ENCODE measurements around the gene TBX5. TPM values are rescaled to one million over a fixed set of nuclear protein-coding genes. Genes with fewer than 3 reads are reported as not detected.
"Not testable (repeated sequence)": the region's sequence is repeated elsewhere in the genome, so short reads cannot be mapped to it uniquely, and the experiment has no call there.

Gene TBX5
- total and polyA plus RNA-seq, 9 of the 15 experiments (the other 6 are each of a cell fraction or from before 2014, with no cell fraction given): not detected

- BruUV-seq (replicated peaks): no TSS peak
- H3K9me3 ChIP-seq (replicated peaks; ENCODE audit: control insufficient read depth, insufficient read depth, low read depth, low read length): no peaks in the 10 kb centered on the region
- ATAC-seq (peak; percentile 39; the same call in 2 of the 3 replicates), FAIRE-seq (no peak), DNase-seq (ENCODE audit: extremely low read depth in 1 of 4, low spot score in 3 of 4) (no peak)
- intact Hi-C loops (cut with micrococcal nuclease): no loop called here
- no peak overlapping the region for H3K4me2 ChIP-seq (ENCODE audit: insufficient read depth, low read length)
- no peaks in the 10 kb centered on the region for H4K20me1 ChIP-seq (replicated peaks; ENCODE audit: control insufficient read depth, insufficient read depth, low read length)
- H3K4me1 ChIP-seq (replicated peaks in 1 of 2; ENCODE audit: control insufficient read depth in 2 of 2, insufficient read depth in 2 of 2, low read length in 2 of 2): peaks cover 0 to 4% of the 10 kb centered on the region in 2 experiments; a peak in 1 of 5 replicates
- H3K9me1 ChIP-seq (ENCODE audit: control insufficient read depth, insufficient read depth, low read length): no peaks in the 10 kb centered on the region
- H2AFZ ChIP-seq (ENCODE audit: low read depth, low read length): no peak overlapping the region
- peak; percentile 87 for TF ChIP-seq NFIX (CRISPR knock-in tag; IDR thresholded peaks at IDR 0.05; ENCODE audit: low read depth)
- TF ChIP-seq STAG1 (CRISPR knock-in tag; IDR thresholded peaks at IDR 0.05; ENCODE audit: borderline replicate concordance): no peak
- no peak for TF ChIP-seq ZNF143 (CRISPR knock-in tag; IDR thresholded peaks at IDR 0.05)
- no peak for TF ChIP-seq HMBOX1 (IDR thresholded peaks at IDR 0.05)
- no peak for TF ChIP-seq ATF1 (CRISPR knock-in tag; IDR thresholded peaks at IDR 0.05)
- no peak for TF ChIP-seq ATF1 (tag; IDR thresholded peaks at IDR 0.05)
- TF ChIP-seq CTCF (IDR thresholded peaks at IDR 0.05 in 2 of 3, conservative IDR thresholded peaks at IDR 0.05 in 1 of 3; ENCODE audit: insufficient read depth in 2 of 3, low read depth in 1 of 3, low read length in 3 of 3): peak; percentile 30 to 60 (median 33); a peak in 5 of 6 replicates
- peak; percentile 94 for TF ChIP-seq NFIC (IDR thresholded peaks at IDR 0.05)
- no peak for TF ChIP-seq CHCHD3 (CRISPR knock-in tag; IDR thresholded peaks at IDR 0.05)
- POLR2A ChIA-PET: interaction anchor here (1.0 kb wide), 1 partner anchor 18 kb away, joined by 3 read pairs; no protein-coding TSS in a partner anchor
- H3K4me3 ChIP-seq: no peak overlapping the region
- in situ Hi-C loops (cut with MboI): no loop called here
- CTCF ChIA-PET (ENCODE audit: low intra/inter-chr PET ratio): no interaction called here
- no peaks in the 10 kb centered on the region for H3K36me3 ChIP-seq (ENCODE audit: control insufficient read depth, insufficient read depth, low read length)
- H3K79me2 ChIP-seq (ENCODE audit: control insufficient read depth, insufficient read depth, low read length): no peaks in the 10 kb centered on the region
- H3K27ac ChIP-seq (ENCODE audit: extremely low read depth, low read depth, low read length): no peak overlapping the region
- peaks cover 0 to 4% of the 10 kb centered on the region in 2 experiments; a peak in 1 of 5 replicates for H3K27me3 ChIP-seq (ENCODE audit: control insufficient read depth in 2 of 2, insufficient read depth in 2 of 2, low read length in 2 of 2)
- H3K9ac ChIP-seq (ENCODE audit: insufficient read depth in 1 of 2, low read depth in 2 of 2, low read length in 2 of 2): no peak overlapping the region
- 6% methylated on average over 16 of the region's 16 CpGs for WGBS (ENCODE audit: insufficient coverage, low coverage, missing lambda C conversion rate)
Observed at GRCh38 chr12:114355389-114356088, 50.4 kb downstream of the TBX5 start.

- WGBS (ENCODE audit: insufficient coverage, low coverage, missing lambda C conversion rate): 0% methylated on average over 6 of the region's 7 CpGs
- H2AFZ ChIP-seq (ENCODE audit: low read depth, low read length); H3K9me3 ChIP-seq (replicated peaks; ENCODE audit: control insufficient read depth, insufficient read depth, low read depth, low read length); intact Hi-C loops (cut with micrococcal nuclease); H3K79me2 ChIP-seq (ENCODE audit: control insufficient read depth, insufficient read depth, low read length); H3K27ac ChIP-seq (ENCODE audit: extremely low read depth, low read depth, low read length); CTCF ChIA-PET (ENCODE audit: low intra/inter-chr PET ratio); H3K9me1 ChIP-seq (ENCODE audit: control insufficient read depth, insufficient read depth, low read length); BruUV-seq (replicated peaks); ATAC-seq; H4K20me1 ChIP-seq (replicated peaks; ENCODE audit: control insufficient read depth, insufficient read depth, low read length); H3K4me1 ChIP-seq (replicated peaks in 1 of 2; ENCODE audit: control insufficient read depth in 2 of 2, insufficient read depth in 2 of 2, low read length in 2 of 2); H3K27me3 ChIP-seq (ENCODE audit: control insufficient read depth in 2 of 2, insufficient read depth in 2 of 2, low read length in 2 of 2); DNase-seq (ENCODE audit: extremely low read depth in 1 of 4, low spot score in 3 of 4); in situ Hi-C loops (cut with MboI); H3K4me3 ChIP-seq; H3K4me2 ChIP-seq (ENCODE audit: insufficient read depth, low read length); H3K9ac ChIP-seq (ENCODE audit: insufficient read depth in 1 of 2, low read depth in 2 of 2, low read length in 2 of 2); H3K36me3 ChIP-seq (ENCODE audit: control insufficient read depth, insufficient read depth, low read length); FAIRE-seq: not testable (repeated sequence)
- POLR2A ChIA-PET: interaction anchor here (0.6 to 0.9 kb wide), 2 partner anchors 23 to 131 kb away, joined by 3 to 4 read pairs; no protein-coding TSS in a partner anchor
Observed at GRCh38 chr12:114349239-114349638, 56.7 kb downstream of the TBX5 start.
